EH (cell line): ENCODE results near the gene FAM221B.
A peak's percentile ranks its signal among the peaks of the same experiment; 100 is the strongest.

ENCODE experiments used
- DNase-seq: peaks from one replicate; pipeline ENCODE4 v3.0.0-alpha.2; 2015; ENCODE audit warnings: low read depth

FAM221B gene, protein sequence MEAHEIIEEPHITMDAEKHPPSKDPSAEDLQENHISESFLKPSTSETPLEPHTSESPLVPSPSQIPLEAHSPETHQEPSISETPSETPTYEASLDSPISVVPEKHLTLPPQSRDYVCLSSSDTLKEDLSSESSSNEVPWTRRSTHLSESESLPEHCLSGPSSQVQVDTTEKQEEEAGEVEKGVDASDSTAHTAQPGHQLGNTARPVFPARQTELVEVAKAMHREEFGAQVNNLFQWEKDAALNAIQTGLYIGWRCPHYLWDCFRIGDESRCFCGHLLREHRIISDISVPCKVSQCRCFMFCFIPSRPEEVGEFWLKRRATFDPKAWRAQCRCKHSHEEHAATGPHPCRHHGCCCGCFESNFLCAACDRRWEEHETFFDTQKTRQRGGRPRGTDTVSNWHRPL

DNA sequence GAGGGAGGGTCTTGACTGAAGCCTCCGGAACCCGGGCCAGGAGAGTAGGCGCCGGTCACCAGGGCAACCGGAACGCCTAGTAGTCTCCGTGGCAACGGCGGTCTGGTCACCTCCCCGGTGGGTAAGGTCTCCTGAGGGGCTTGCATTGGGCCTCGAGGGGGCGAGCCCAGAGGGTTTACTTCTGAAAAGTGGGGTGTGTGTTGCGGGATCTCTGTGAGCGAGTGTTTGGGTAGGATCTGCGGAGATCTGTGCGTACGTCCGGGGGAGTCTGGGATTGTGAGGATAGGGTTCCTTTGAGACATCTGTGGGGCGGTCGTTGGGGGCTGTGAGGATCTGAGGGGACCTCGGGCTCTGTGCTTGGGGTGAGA, at the start of gene FAM221B:
TSS of gene FAM221B (minus strand) at position 17 of the 368 bp plus-strand sequence. CDS start 2,571 bp downstream, outside the sequence.
- DNase-seq = no peak

DNA sequence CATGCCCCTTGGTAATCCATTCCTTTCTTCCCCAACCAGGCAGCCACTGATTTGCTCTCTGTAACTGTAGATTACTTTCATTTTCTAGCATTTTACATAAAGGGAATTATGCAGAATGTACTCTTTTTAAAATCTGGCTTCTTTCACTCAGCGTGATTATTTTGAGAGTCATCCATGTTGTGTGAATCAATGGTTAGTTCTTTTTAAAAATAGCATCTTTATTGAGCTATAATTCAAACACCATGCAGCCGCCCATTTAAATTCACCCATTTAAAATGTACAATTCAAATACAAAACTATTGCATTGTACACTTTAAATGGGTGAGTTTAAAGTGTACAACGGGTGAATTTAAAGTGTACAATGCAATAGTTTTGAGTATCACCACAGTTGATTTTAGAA, 44.0 kb upstream of the FAM221B start:
- DNase-seq = no peak

DNA sequence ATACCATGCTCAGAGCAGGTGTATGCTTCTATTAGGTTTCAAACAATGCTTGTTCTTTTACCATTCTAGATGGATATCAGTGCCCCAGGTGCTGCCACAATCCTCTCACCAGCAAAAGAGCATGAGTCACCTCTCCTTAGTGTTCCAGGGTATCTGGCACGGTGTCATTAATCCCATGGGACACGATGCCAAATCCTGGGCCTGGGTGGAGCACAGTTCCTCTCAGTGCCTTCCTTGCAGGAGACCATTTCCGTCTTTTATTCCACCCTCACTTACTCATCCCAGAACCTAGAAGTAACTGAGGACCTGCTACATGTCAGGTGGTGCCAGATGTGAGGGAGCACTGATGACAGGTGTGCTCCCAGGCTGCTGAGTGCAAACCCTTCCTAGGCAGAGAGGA, 43.0 kb upstream of the FAM221B start:
- DNase-seq = no peak

DNA sequence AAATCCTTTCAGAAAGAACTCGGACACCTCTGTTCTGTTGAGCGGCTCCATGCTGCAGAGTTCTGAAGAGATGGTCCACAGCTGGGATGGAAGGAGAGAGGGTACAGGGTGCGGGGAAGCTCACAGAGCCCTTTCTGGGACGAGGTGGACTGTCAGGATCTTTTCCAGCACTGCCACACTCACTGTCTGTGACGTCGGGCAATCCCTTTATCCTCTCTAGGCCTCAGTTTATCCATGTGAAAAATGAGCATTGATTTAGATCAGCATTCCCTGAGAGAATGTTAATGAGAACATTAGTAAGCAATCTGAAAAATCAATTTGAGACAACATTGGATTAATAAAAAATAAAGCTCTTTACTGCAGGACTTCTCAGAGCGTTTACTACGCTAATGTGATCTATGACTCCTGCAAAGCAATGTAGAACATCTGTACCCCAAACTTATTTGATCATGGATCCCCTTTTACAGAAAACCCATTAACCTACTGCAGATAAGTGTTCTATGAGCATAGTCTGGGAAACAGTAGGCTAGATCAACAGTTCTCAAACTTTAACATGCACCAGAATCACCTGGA, 41.9 kb upstream of the FAM221B start, which contains the start of gene OR13J1:
TSS of gene OR13J1 (minus strand) at position 51 of the 573 bp plus-strand sequence. CDS start at position 51, 0 bp downstream.
- DNase-seq = no peak

DNA sequence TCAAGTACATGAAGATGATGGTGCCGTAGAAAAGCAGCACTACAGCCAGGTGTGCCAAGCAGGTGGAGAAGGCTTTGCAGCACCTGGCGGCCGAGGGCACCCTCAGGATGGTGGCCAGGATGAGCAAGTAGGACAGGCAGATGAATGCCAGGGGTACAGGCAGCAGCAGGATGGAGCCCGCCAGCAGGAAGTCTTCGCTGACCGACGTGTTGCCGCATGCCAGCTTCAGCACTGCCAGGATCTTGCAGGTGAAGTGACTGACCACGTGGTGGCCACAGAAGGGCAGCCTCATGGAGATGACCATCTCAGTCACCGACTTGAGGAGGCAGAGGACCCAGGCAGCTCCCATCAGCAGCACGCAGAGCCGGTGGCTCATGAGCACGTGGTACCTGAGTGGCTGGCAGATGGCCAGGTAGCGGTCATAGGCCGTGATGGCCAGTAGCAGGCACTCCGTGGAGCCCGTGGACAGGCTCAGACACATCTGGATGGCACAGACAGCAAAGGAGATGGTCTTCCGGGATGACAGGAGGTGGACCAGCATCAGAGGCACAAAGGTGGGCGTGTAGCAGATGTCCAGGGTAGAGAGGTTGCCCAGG, 41.2 kb upstream of the FAM221B start:
- DNase-seq = no peak

DNA sequence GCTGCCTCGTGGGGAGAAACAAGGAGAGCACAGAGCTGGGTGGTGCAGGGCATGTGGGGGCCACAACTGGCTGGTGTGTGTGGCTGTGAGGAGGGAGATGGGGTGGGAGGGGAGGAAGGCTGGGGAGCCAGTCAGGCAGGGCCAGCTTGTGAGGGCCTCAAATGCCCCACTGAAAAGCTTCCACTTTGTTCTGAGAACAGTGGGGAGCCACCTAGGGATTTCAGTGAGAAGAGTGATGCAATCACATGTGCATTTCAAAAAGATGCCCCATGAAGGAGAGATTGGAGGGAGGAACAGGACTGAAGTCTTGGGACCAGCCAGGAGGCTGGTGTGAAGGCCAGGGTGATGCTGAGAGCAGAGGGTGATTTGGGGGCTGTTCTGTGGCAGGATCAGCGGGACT, 40.4 kb upstream of the FAM221B start:
- no peak for DNase-seq

DNA sequence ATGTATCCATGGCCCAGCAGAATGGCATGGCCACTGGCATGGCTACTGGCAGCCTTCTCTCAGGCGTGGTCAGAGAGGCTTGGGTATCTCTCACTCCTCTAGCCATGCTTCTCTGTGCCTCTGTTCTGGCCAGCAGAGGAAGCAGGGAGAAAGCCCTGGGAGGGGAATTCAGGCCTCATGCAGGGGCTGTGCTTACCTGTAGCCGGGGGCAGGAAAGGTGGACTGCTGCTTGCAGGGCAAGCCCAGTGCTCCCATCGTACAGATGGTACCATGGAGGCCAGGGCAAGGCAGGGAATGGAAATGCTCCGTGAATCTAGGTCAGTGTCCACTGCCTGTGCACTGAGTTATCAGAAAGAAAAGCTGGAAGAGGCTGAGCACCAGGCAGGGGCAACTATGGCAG, 39.0 kb upstream of the FAM221B start:
- no peak for DNase-seq

DNA sequence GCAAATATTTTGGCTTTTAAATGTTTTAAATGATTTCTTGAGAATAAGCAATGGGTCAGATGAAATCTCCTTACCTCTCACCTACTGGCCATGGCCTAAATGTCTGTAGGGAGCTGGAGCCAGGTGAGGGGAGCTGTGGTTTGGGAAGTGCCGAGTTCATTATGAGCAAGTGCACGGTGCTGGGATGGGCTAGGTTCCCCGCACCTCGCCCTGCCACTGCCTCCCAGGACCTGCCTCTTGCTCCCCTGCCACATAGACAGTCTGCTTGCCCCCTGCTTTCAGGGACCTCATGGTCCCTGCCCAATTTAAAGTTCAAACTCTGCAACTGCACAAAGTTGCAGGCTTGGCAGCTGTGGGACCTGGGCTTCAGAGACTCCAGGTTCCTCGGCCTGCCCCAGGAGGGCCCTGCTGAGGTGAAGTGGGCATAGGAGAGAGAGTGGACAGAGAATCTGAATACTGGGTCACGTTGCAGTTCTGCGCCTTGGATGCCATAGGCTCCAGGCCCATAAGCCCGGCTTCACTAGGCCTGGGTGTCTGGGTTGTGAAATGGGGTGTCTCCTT, 36.2 kb upstream of the FAM221B start:
- no peak for DNase-seq

DNA sequence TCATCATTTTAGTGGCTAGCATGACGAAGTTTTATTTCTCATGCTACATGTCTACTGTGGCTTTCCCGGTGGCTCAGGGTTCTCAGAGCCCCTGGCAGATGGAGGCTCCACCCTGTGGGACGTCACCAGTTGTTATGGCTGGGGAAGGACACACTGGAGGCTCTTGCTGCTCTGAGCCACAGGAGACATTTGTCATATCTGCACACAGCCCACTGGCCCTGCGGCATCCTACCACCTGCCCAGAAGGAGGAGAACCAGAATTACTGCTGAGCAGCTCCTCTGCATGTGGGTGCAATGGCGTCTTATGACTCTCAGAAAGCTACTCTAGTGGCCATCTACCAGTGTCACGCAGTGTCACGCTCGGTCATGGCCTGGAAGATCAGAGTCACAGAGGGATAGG, 35.1 kb upstream of the FAM221B start:
- no peak for DNase-seq

DNA sequence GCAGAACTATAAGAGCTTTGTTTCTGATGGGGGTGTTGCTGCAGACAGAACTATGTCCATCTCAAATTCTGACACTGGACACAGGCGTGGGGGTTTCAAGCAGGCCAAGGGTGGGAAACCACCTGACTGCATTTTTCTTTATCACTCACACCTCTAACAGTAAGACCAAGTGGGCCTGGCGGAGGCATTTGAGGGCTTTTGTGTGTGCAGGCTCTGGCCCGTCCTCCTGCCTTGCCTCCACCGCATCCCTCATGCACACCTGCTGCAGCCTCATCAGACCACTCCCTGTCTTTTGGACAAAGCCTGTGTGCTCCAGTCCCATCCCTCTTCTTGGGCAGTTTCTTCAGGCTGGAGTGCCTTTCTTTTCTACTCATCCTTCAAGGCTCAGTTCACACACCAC, 33.8 kb upstream of the FAM221B start:
- DNase-seq = no peak

DNA sequence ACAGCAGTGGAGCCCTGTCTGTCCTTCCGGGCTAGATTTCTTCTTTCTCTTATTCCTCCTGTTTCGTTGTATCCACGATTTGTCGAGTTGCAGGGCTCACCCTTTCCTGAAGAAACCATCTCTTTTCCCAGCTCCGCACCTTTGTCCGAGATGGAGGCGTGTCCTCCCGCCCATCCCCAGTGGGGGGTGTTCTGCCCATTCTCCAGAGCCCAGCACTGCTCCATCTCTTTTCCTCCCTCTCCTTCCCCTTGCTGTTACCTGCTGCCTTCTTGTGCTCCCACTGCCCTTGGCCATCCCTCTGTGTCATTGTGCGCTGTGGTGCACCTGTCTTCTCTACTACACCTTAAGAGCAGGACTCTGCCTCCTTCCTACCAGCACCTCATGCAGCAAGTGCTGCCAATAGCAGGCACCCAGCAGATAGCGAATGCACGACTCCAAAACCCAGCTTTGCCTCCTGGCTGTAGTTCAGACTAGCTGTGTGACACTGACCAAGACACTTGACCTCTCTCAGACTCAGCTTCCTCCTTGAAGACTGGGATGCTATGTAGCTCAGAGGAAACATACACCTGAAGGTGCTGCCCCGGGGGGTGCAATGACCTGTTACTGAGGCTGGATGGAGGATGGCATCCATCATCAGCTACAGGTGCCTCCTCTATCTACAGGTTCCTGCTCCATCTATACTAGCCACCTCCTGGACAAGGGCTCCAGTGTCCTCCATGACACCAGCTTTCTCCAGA, 32.8 kb upstream of the FAM221B start:
- DNase-seq = no peak

DNA sequence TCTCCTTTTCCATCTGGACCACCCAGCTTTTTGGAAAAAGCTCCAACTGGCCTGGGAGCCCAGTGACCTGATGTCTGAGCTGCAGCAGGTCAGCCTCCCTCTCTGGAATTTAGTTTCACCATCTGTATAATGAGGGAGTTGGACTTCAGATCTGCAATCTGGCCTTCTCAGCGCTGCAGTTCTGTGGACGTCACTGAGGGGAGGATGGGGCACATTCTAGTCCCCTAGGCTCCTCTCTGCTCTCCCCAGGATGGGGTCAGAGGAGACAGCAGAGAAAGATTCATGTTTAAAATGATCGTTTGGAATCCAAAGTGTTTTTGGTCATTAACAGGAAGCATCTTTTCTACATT, 31.4 kb upstream of the FAM221B start:
- DNase-seq = no peak

DNA sequence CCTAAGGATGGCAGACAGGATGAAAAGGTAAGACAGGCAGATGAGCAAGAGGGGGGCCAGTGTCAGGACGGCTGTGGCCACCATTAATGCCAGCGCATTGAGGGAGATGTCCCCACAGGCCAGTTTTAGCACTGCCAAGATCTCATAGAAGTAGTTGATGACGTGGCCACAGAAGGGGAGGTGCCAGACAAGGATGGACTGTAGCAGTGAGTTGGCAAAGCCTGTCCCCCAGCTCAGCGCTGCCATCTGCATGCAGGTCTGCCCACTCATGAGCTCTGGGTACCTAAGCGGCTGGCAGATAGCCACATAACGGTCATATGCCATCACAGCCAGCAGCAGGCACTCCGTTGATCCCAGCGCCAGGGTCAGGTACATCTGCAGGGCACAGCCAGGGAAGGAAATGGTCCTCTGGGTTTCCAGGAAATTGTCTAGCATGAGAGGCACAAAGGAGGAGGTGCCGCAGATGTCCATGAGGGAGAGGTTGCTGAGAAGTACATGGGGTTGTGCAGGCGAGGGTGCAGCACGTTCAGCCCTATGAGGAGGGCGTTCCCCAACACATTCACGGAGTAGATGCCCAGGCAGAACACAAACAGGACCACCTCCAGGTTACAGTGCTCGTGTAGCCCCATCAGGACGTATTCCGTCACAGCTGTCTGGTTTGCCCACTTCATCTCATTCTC, 30.9 kb upstream of the FAM221B start:
- peak; percentile 41 for DNase-seq

DNA sequence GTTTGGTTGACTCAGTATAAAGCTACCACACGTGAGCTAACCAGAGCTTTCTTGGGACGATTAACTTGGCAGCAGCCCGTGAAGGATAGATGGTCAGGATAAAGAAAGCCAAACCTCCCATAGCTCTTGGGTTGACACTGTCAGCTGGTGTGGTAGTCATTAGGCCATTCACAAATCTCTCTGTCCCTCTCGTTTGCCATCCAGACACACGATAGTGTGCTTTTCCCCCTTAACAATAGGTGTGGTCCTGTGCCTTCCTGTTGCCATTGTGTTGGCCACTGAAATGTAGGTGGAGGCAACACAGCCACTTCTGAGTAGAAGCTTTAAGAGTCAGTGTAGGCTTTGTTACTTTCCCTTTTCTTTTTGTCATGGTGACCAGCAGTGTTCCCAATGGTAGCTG, 29.9 kb upstream of the FAM221B start:
- no peak for DNase-seq

DNA sequence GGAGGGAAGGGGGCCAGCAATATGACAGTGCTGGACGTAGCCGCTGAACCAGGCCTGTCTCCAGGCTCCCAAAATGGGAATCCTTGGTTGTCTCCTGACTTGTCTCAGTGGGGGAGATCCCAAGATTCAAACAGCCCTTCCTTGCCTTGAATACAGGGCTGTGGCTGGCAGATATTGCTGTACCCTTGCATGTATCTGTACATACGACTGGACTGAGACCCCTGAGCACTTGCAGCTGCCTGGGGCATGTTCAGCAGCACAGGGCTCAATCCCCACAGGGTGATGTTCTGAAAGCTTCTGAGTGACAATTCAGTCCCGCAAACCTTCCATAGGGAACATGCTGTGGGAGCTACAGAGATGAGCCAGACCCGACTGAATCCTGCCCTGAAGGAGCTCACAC, 28.4 kb upstream of the FAM221B start:
- no peak for DNase-seq

DNA sequence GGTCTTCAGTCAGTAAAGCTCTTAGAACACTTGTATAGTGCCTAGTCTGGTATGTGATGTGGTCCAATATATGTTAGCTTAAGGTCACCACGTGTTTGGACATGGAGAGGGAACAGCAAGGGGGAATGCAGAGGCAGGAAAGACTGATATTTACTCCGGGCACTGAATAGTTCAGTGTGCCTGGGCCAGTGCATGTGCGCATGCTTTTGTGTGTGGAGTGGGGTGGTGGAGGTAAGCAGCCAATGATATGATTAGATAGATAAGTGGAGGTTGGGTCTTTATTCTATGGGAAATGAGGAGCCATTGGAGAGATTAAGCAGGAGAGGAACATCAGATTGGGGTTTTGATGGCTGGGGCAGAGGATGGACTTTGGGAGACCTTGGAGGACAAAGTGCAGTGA, 27.7 kb upstream of the FAM221B start:
- DNase-seq = no peak

DNA sequence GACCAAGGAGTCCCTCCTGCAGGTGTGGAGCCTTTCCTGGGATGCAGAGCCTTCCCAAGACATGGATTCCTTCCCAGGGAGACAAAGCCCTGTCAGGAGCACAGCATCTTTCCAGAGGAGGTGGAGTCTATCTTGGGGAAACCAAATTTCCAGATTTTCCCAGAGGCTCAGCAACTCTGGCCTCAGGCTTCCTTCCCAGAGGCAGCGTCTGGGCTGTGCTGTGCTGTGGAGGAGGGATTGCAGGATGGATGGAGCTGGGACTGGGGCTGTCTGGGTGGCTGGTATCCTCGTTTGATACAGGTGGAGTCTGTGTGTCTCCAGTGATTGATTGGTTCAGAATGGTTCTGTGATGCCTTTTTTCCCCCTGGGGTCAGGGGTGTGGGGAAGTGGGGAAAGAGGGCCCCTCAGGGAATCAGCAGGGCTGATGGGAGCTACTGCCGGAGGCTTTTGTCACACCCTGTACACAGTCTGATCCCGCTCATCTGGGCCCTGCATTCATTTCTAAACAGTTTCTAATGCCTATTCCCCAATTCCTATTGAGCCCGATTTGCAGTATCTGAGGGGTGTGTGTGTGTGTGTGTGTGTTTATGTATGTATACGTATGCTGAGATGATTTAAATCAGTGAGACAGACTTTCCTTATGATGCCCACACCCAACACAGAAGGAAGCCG, 25.7 kb upstream of the FAM221B start:
- no peak for DNase-seq

DNA sequence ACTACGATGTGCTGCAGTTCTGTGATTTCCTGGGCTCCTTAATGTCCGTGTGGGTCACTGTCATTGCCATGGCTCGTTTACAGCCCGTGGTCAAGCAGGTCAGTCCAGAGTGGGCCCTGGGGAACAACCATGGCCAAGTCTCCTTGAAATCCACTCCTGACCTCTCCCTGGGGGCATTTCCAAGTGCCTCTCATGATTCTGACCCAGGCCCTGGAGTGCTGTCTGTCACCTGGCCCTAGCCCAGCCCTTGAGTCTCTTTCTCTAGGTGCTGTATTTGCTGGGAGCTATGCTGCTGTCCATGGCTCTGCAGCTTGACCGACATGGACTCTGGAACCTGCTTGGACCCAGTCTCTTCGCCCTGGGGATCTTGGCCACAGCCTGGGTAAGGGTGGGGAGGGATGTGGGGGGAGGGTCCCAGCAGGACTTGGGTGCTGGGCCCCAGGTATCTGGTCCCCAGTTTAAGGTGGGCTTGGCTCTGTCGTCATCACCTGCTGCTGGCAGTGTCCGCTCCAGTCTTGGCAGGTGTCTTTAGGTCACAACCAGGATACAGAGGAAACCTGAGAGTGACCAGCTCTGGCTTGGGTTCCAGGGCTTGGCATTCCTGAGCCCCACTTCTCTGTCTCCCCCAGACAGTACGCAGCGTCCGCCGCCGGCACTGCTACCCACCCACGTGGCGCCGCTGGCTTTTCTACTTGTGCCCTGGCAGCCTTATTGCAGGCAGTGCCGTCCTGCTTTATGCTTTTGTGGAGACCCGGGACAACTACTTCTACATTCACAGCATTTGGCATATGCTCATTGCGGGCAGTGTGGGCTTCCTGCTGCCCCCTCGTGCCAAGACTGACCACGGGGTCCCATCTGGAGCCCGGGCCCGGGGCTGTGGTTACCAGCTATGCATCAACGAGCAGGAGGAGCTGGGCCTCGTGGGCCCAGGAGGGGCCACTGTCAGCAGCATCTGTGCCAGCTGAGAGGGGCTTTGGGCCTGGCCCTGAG, 24.6 kb upstream of the FAM221B start:
- no peak for DNase-seq

DNA sequence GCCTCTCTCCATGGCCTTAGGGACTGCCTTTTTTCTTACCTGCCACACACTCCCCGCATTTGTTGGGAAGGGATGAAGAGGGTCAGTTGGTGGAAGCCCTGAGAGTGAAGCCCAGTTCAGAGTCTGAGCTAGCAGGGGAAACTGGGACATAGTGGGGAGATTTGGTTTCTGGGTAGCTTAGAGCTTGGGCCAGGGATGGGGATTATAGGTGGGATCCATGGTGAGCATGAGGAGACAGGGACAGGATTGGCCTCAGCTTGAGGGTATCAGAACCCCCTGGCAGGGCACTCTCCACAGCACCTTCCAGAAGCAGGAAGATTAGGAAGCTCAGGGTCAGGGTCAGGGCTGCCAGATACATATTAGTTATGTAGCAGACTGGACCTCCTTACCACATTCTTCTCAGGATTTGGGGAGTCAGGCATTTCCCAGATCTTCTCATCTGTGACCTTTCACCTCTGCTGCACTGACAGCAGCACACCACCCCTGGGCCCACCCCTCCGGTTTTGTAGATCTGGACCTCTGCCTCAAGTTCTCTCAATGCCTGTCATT, 23.8 kb upstream of the FAM221B start:
- no peak for DNase-seq
